Caco-2 (cell line): ENCODE results near the gene SAV1. TPM values are rescaled to one million over a fixed set of nuclear protein-coding genes. Genes with fewer than 3 reads are reported as not detected.

Experiments used
- BruUV-seq: library from RNA; stranded (reverse); fragments of 400-500 nt; replicated peaks from 2 replicates; lab custom pipeline; 2021; lab: Mats Ljungman, UMichigan
- CTCF ChIA-PET: fragments of 300-600 bp; sonication (Branson Sonifier 250); formaldehyde crosslinking; loops from one replicate; lab custom pipeline; 2022; ENCODE audit warnings: antibody characterized with exemption; lab: Charles Lee
- POLR2A ChIA-PET: fragments of 300-600 bp; sonication (Branson Sonifier 250); formaldehyde crosslinking; loops from one replicate; lab custom pipeline; 2022; ENCODE audit warnings: antibody characterized with exemption; lab: Charles Lee
- DNase-seq, 2 experiments: peaks; one replicate each; pipeline versions ENCODE4 v3.0.0 to v3.0.0-alpha.2; 2020 to 2022
- H3K27me3 ChIP-seq: replicated peaks from 2 replicates; pipeline ENCODE4 v1.6.0; 2011; ENCODE audit warnings: low read length; ENCODE audit not compliant: control insufficient read depth, insufficient read depth
- H3K36me3 ChIP-seq: 2 replicates; pipeline ENCODE4 v1.5.1; 2011; ENCODE audit warnings: low read length; ENCODE audit not compliant: control insufficient read depth, insufficient read depth
- H3K4me1 ChIP-seq: fragments of 250-450 bp; sonication (Bioruptor Pico); 2 replicates; pipeline ENCODE4 v1.5.1; 2020; ENCODE audit warnings: mild to moderate bottlenecking
- H3K4me3 ChIP-seq: 2 replicates; pipeline ENCODE4 v1.5.1; 2011; ENCODE audit warnings: low read depth, mild to moderate bottlenecking, control low read depth, low read length
- H3K9me3 ChIP-seq: fragments of 250-450 bp; sonication (Bioruptor Pico); 2 replicates; pipeline ENCODE4 v1.5.1; 2020; ENCODE audit warnings: mild to moderate bottlenecking, moderate library complexity
- H3K27ac Mint-ChIP-seq: one replicate; pipeline ENCODE4 v1.8.0; 2022; ENCODE audit warnings: mixed read lengths; ENCODE audit not compliant: unreplicated experiment
- H3K27me3 Mint-ChIP-seq: one replicate; pipeline ENCODE4 v1.8.0; 2022; ENCODE audit warnings: mixed read lengths; ENCODE audit not compliant: insufficient read depth, unreplicated experiment
- H3K36me3 Mint-ChIP-seq: one replicate; pipeline ENCODE4 v1.8.0; 2022; ENCODE audit warnings: mild to moderate bottlenecking, mixed read lengths; ENCODE audit not compliant: insufficient read depth, unreplicated experiment
- H3K4me1 Mint-ChIP-seq: one replicate; pipeline ENCODE4 v1.8.0; 2022; ENCODE audit warnings: low read depth, mixed read lengths; ENCODE audit not compliant: unreplicated experiment
- H3K4me3 Mint-ChIP-seq: one replicate; pipeline ENCODE4 v1.8.0; 2022; ENCODE audit warnings: mild to moderate bottlenecking, moderate library complexity, mixed read lengths; ENCODE audit not compliant: unreplicated experiment
- H3K9me3 Mint-ChIP-seq: one replicate; pipeline ENCODE4 v1.8.0; 2022; ENCODE audit warnings: mixed read lengths; ENCODE audit not compliant: unreplicated experiment
- CTCF ChIP-seq, 2 experiments: fragments of 200-600 bp in 1 of 2; IDR thresholded peaks; 1 replicate in 1 of 2; 2 replicates in 1 of 2; pipeline versions ENCODE4 v1.5.1 to v1.8.0; 2011 to 2022; ENCODE audit warnings: antibody characterized with exemption in 1 of 2, control low read depth in 1 of 2, inconsistent platforms in 1 of 2, low read depth in 1 of 2, low read length in 1 of 2, mild to moderate bottlenecking in 1 of 2, moderate library complexity in 1 of 2; ENCODE audit not compliant: insufficient read depth in 1 of 2, severe bottlenecking in 1 of 2, unreplicated experiment in 1 of 2
- intact Hi-C: fragments of 100-400 bp; cut with micrococcal nuclease; formaldehyde crosslinking; loops from one replicate; pipeline ENCODE4 v1.10.0; 2022; ENCODE audit not compliant: unreplicated experiment
- total RNA-seq: library from RNA; stranded (reverse); gene quantifications from 2 replicates; pipeline ENCODE4 v1.2.3, GENCODE V29; 2022

Gene SAV1
- total RNA-seq, 1 experiment from 2014 or later: 28.3 TPM

DNA sequence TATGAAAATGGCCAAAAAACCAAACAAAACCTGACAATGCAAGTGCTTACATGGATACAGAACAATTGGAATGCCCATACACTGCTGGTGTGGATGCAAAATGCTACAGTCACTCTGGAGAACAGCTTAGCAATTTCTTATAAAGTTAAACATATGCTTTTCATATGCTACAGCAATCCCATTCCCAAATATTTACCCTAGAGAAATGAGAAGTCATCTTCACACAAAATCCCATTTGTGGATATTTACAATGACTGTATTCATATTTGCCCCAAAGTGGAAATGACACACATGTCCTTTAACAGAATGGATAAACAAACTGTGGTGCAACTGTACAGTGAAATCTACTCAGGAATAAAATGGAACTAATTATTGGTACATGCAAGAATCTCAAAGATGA lies 20.4 kb downstream of the SAV1 start:
- no peak overlapping the region for H3K4me3 Mint-ChIP-seq
- Histone ChIP-seq H3K36me3 (no peaks in the 10 kb centered on the region), H3K9me3 (no peaks in the 10 kb centered on the region), H3K4me3 (no peak overlapping the region), H3K27me3 (no peaks in the 10 kb centered on the region), H3K4me1 (no peaks in the 10 kb centered on the region)
- H3K27ac Mint-ChIP-seq: no peak overlapping the region
- H3K9me3 Mint-ChIP-seq: no peaks in the 10 kb centered on the region
- intact Hi-C loops: no loop called here
- no peaks in the 10 kb centered on the region for H3K4me1 Mint-ChIP-seq
- no peaks in the 10 kb centered on the region for H3K36me3 Mint-ChIP-seq
- TF ChIP-seq CTCF (IDR thresholded peaks at IDR 0.05; ENCODE audit: insufficient read depth in 1 of 2, low read depth in 1 of 2, low read length in 1 of 2, severe bottlenecking in 1 of 2, unreplicated experiment in 1 of 2): no peak
- H3K27me3 Mint-ChIP-seq: no peaks in the 10 kb centered on the region
- ChIA-PET POLR2A (no interaction called here), CTCF (no interaction called here)
- DNase-seq: no peak
- no TSS peak for BruUV-seq

GRCh38 chr14:50647282-50647681 lies 20.8 kb downstream of the SAV1 start:
- Mint-ChIP-seq H3K4me3 (no peak overlapping the region), H3K27ac (no peak overlapping the region), H3K4me1 (no peaks in the 10 kb centered on the region), H3K36me3 (no peaks in the 10 kb centered on the region), H3K27me3 (no peaks in the 10 kb centered on the region), H3K9me3 (no peaks in the 10 kb centered on the region)
- no TSS peak for BruUV-seq
- Histone ChIP-seq H3K9me3 (no peaks in the 10 kb centered on the region), H3K27me3 (no peaks in the 10 kb centered on the region), H3K4me3 (no peak overlapping the region), H3K4me1 (no peaks in the 10 kb centered on the region), H3K36me3 (no peaks in the 10 kb centered on the region)
- TF ChIP-seq CTCF (IDR thresholded peaks at IDR 0.05; ENCODE audit: insufficient read depth in 1 of 2, low read depth in 1 of 2, low read length in 1 of 2, severe bottlenecking in 1 of 2, unreplicated experiment in 1 of 2): no peak
- POLR2A ChIA-PET: no interaction called here
- intact Hi-C loops: no loop called here
- DNase-seq: no peak
- CTCF ChIA-PET: no interaction called here

GRCh38 chr14:50635141-50635540 lies 33.0 kb downstream of the SAV1 start:
- H3K36me3 Mint-ChIP-seq: peaks cover 6% of the 10 kb centered on the region
- Histone ChIP-seq H3K4me3 (no peak overlapping the region), H3K36me3 (no peaks in the 10 kb centered on the region), H3K27me3 (no peaks in the 10 kb centered on the region), H3K4me1 (no peaks in the 10 kb centered on the region), H3K9me3 (no peaks in the 10 kb centered on the region)
- TF ChIP-seq CTCF (IDR thresholded peaks at IDR 0.05; ENCODE audit: insufficient read depth in 1 of 2, low read depth in 1 of 2, low read length in 1 of 2, severe bottlenecking in 1 of 2, unreplicated experiment in 1 of 2): no peak
- no TSS peak for BruUV-seq
- H3K4me1 Mint-ChIP-seq: no peaks in the 10 kb centered on the region
- ChIA-PET POLR2A (no interaction called here), CTCF (no interaction called here)
- DNase-seq: no peak
- intact Hi-C loops: no loop called here
- H3K27ac Mint-ChIP-seq: no peak overlapping the region
- H3K4me3 Mint-ChIP-seq: no peak overlapping the region
- no peaks in the 10 kb centered on the region for H3K27me3 Mint-ChIP-seq
- H3K9me3 Mint-ChIP-seq: no peaks in the 10 kb centered on the region
